ENCODE data around the gene BAIAP2.

- TF ChIP-seq POLR2AphosphoS5 (IDR thresholded peaks at IDR 0.05; ENCODE audit: low read depth, low read length) (no peak; the same call in 1 of the 2 replicates), TAF1 (IDR thresholded peaks at IDR 0.05; ENCODE audit: borderline replicate concordance, insufficient read depth, low read length) (no peak), SIN3A (IDR thresholded peaks at IDR 0.05; ENCODE audit: borderline replicate concordance, insufficient read depth, low read length) (no peak)
- TF ChIP-seq, protein P1, sequence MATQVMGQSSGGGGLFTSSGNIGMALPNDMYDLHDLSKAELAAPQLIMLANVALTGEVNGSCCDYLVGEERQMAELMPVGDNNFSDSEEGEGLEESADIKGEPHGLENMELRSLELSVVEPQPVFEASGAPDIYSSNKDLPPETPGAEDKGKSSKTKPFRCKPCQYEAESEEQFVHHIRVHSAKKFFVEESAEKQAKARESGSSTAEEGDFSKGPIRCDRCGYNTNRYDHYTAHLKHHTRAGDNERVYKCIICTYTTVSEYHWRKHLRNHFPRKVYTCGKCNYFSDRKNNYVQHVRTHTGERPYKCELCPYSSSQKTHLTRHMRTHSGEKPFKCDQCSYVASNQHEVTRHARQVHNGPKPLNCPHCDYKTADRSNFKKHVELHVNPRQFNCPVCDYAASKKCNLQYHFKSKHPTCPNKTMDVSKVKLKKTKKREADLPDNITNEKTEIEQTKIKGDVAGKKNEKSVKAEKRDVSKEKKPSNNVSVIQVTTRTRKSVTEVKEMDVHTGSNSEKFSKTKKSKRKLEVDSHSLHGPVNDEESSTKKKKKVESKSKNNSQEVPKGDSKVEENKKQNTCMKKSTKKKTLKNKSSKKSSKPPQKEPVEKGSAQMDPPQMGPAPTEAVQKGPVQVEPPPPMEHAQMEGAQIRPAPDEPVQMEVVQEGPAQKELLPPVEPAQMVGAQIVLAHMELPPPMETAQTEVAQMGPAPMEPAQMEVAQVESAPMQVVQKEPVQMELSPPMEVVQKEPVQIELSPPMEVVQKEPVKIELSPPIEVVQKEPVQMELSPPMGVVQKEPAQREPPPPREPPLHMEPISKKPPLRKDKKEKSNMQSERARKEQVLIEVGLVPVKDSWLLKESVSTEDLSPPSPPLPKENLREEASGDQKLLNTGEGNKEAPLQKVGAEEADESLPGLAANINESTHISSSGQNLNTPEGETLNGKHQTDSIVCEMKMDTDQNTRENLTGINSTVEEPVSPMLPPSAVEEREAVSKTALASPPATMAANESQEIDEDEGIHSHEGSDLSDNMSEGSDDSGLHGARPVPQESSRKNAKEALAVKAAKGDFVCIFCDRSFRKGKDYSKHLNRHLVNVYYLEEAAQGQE (IDR thresholded peaks at IDR 0.05; ENCODE audit: insufficient read depth in 1 of 2, low read depth in 2 of 2, low read length in 2 of 2) = no peak
Observed at GRCh38 chr17:81046770-81047359, 11.9 kb downstream of the BAIAP2 start.

Measured in PFSK-1 (cell line).